Uterus (tissue), 4 donors: ENCODE results near the gene OR7A17. TPM values are rescaled to one million over a fixed set of nuclear protein-coding genes. Genes with fewer than 3 reads are reported as not detected.

Experiments
- DNase-seq, 2 donors: peaks; one replicate each; pipeline ENCODE4 v3.0.0-alpha.2; 2019 to 2020
- H3K27ac ChIP-seq, 2 donors: fragments of 200-600 bp; sonication (generic); 1 replicate in 1 of 2; 2 replicates in 1 of 2; pipeline ENCODE4 v1.5.1; 2016 to 2018
- H3K27me3 ChIP-seq, 2 donors: fragments of 200-600 bp; sonication (generic); one replicate each; pipeline ENCODE4 v1.5.1; 2018 to 2019; ENCODE audit warnings: control low read depth in 1 of 2
- H3K36me3 ChIP-seq, 2 donors: fragments of 200-600 bp; sonication (generic); one replicate each; pipeline ENCODE4 v1.5.1; 2019; ENCODE audit warnings: control low read depth in 1 of 2
- H3K4me1 ChIP-seq, 2 donors: fragments of 200-600 bp; sonication (generic); one replicate each; pipeline ENCODE4 v1.5.1; 2018 to 2019; ENCODE audit warnings: control low read depth in 1 of 2
- H3K4me3 ChIP-seq, 2 donors: fragments of 200-600 bp; sonication (generic); 1 replicate in 1 of 2; 2 replicates in 1 of 2; pipeline ENCODE4 v1.5.1; 2018 to 2019; ENCODE audit warnings: mild to moderate bottlenecking in 1 of 2
- H3K9me3 ChIP-seq, 2 donors: fragments of 200-600 bp; sonication (generic); one replicate each; pipeline ENCODE4 v1.5.1; 2019; ENCODE audit warnings: control low read depth in 1 of 2
- POLR2A ChIP-seq, 2 donors: fragments of 450-650 bp; IDR thresholded peaks; one replicate each; pipeline ENCODE4 v1.6.1; 2016; ENCODE audit warnings: antibody characterized with exemption in 2 of 2, mild to moderate bottlenecking in 1 of 2, moderate library complexity in 1 of 2
- intact Hi-C: fragments of 100-400 bp; cut with DNase I; formaldehyde crosslinking; loops from one replicate; pipeline ENCODE4 v1.15.1; 2023; ENCODE audit warnings: low total_unique reads
- total RNA-seq, 4 donors: library from RNA; depleted of rRNA in 3 of 4; stranded (reverse); fragments of >200 nt in 3 of 4; gene quantifications; one replicate each; pipeline versions ENCODE4 v1.1.0 to v1.2.4, GENCODE V29; 2014 to 2023
- TF ChIP-seq, protein P1 (sequence below), 4 experiments: fragments of 200-600 bp in 2 of 4; fragments of 450-650 bp in 2 of 4; sonication (generic) in 2 of 4; IDR thresholded peaks; one replicate each; pipeline ENCODE4 v1.5.1; 2016 to 2019; ENCODE audit warnings: antibody characterized with exemption in 4 of 4, mild to moderate bottlenecking in 2 of 4, moderate library complexity in 1 of 4
- donor health status: DM: yes; HTN: yes; CAD: no.

OR7A17 gene
- total RNA-seq, 4 donors from 2014 or later = not detected

DNA sequence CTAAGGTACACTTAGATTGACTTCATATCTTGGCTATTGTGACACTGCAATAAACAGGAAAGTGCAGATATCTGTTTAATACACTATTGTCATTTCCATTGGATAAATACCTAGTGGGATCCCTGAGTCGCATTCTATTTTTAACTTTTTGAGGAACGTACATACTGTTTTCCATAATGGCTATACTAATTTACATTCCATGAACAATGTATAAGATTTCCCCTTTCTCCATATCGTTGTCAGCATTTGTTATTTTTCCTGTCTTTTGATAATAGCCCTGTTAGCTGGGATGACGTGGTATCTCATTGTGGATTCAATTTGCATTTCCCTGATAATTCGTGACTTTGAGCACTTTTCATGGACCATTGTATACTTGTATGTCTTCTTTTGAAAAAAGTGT is 17.4 kb downstream of the OR7A17 start:
- Histone ChIP-seq H3K36me3 (no peaks in the 10 kb centered on the region), H3K4me3 (no peak overlapping the region), H3K27me3 (no peaks in the 10 kb centered on the region), H3K4me1 (no peaks in the 10 kb centered on the region), H3K9me3 (peaks cover 0 to 3% of the 10 kb centered on the region in 2 donors), H3K27ac (no peak overlapping the region)
- DNase-seq = no peak
- TF ChIP-seq POLR2A (IDR thresholded peaks at IDR 0.05) = no peak
- TF ChIP-seq, protein P1, sequence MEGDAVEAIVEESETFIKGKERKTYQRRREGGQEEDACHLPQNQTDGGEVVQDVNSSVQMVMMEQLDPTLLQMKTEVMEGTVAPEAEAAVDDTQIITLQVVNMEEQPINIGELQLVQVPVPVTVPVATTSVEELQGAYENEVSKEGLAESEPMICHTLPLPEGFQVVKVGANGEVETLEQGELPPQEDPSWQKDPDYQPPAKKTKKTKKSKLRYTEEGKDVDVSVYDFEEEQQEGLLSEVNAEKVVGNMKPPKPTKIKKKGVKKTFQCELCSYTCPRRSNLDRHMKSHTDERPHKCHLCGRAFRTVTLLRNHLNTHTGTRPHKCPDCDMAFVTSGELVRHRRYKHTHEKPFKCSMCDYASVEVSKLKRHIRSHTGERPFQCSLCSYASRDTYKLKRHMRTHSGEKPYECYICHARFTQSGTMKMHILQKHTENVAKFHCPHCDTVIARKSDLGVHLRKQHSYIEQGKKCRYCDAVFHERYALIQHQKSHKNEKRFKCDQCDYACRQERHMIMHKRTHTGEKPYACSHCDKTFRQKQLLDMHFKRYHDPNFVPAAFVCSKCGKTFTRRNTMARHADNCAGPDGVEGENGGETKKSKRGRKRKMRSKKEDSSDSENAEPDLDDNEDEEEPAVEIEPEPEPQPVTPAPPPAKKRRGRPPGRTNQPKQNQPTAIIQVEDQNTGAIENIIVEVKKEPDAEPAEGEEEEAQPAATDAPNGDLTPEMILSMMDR (IDR thresholded peaks at IDR 0.05) = no peak
- intact Hi-C loops = no loop called here

DNA sequence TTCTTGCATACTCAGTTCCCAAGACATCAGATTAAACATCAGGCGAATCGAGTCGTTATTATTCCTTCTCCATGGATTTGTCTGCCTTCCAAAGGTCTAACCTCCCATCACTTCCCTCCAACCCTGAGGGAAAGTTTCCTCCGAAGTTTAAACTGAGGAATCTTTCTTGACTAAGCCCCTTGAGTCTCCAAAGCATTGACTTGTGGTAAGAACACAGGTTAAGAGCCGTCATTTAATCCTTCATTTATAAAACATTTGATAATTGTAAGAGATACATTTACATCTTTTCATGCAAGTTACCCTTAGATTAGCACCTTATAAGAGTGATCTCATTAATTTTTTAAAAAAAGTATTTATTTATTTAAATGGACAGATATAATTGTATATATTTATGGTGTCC is 37.1 kb downstream of the OR7A17 start, which contains the start of gene OR7A10:
TSS of gene OR7A10 (minus strand) at position 101 of the 400 bp plus-strand sequence. CDS start 7,045 bp downstream, outside the sequence.
- H3K4me1 ChIP-seq = no peaks in the 10 kb centered on the region
- TF ChIP-seq, protein P1 (IDR thresholded peaks at IDR 0.05) = no peak
- TF ChIP-seq POLR2A (IDR thresholded peaks at IDR 0.05) = no peak
- no peaks in the 10 kb centered on the region for H3K36me3 ChIP-seq
- no peak within 1 kb of the TSS for H3K4me3 ChIP-seq
- H3K9me3 ChIP-seq = no peaks in the 10 kb centered on the region
- DNase-seq = no peak
- H3K27ac ChIP-seq = no peak within 1 kb of the TSS
- no peaks in the 10 kb centered on the region for H3K27me3 ChIP-seq
- intact Hi-C loops = no loop called here

DNA sequence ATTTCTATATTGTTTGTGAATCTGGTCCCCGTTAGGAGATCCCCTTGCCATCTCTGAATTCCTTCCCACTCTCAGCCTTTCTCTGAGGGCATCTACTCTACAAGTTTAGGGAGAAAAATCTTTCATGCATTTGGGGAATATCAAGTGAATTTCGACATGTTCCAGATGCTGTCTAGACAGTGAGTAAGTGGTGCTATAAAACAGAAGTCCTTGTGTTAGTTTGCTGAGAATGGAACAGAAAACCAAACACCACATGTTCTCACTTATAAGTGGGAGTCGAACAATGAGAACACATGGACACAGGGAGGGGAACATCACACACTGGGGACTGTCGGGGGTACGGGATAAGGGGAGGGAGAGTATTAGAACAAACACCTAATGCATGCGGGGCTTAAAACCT is 42.4 kb downstream of the OR7A17 start:
- Histone ChIP-seq H3K27me3 (no peaks in the 10 kb centered on the region), H3K36me3 (no peaks in the 10 kb centered on the region), H3K27ac (no peak overlapping the region), H3K4me1 (no peaks in the 10 kb centered on the region), H3K9me3 (no peaks in the 10 kb centered on the region), H3K4me3 (no peak overlapping the region)
- intact Hi-C loops = no loop called here
- TF ChIP-seq POLR2A (IDR thresholded peaks at IDR 0.05) = no peak
- TF ChIP-seq, protein P1 (IDR thresholded peaks at IDR 0.05) = no peak
- DNase-seq = no peak

DNA sequence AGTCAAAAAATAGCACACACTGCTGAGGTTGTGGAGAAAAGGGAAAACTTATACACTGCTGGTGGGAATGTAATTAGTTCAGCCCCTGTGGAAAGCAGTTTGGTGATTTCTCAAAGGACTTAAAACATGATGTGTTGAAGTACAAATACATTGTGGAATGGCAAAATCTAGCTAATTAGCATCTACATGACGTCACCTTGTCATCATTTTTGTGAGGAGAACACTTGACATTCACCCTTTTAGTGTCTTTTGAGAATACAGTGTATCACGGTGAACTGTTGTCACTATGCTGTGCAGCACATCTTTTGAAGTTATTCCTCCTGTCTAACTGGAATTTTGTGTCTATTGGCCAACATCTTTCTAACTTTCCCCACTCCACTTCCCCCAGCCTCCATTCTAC is 42.8 kb downstream of the OR7A17 start:
- no peak for TF ChIP-seq POLR2A (IDR thresholded peaks at IDR 0.05)
- TF ChIP-seq, protein P1 (IDR thresholded peaks at IDR 0.05) = no peak
- intact Hi-C loops = no loop called here
- Histone ChIP-seq H3K27ac (no peak overlapping the region), H3K9me3 (no peaks in the 10 kb centered on the region), H3K27me3 (no peaks in the 10 kb centered on the region), H3K36me3 (no peaks in the 10 kb centered on the region), H3K4me3 (no peak overlapping the region), H3K4me1 (no peaks in the 10 kb centered on the region)
- no peak for DNase-seq

DNA sequence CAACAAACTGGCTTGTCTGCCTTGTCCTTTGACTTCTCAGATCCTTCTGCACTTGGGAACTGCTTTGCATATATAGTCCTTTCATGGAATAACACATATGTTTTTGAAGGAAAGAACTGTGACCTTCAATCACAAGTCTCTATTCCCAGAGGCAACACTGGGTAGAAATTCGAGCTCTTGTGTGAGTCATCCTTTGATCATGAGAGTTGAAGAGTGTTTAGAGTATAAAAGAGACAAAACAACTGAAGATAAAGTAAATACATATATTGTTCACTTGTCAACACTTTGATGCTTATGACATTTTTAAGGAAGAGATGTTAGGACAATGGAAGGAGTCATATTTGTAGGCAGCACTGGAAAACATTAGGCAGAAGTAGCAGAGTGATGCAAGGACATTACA is 45.7 kb downstream of the OR7A17 start:
- Histone ChIP-seq H3K9me3 (no peaks in the 10 kb centered on the region), H3K27ac (no peak overlapping the region), H3K4me3 (no peak overlapping the region), H3K27me3 (no peaks in the 10 kb centered on the region), H3K4me1 (no peaks in the 10 kb centered on the region), H3K36me3 (no peaks in the 10 kb centered on the region)
- DNase-seq = no peak
- no peak for TF ChIP-seq POLR2A (IDR thresholded peaks at IDR 0.05)
- TF ChIP-seq, protein P1 (IDR thresholded peaks at IDR 0.05) = no peak
- intact Hi-C loops = no loop called here
